Ovary (tissue), 9 donors: Measurements from ENCODE around the gene FSTL1. TPM values are rescaled to one million over a fixed set of nuclear protein-coding genes. Genes with fewer than 3 reads are reported as not detected.

Source experiments
- DNase-seq, 5 donors: peaks; one replicate each; pipeline ENCODE4 v3.0.0-alpha.2; 2019 to 2020
- H3K27ac ChIP-seq, 2 donors: fragments of 200-600 bp; one replicate each; pipeline versions ENCODE4 v1.5.1 to v1.8.0; 2019 to 2022
- H3K27me3 ChIP-seq: fragments of 200-600 bp; one replicate; pipeline ENCODE4 v1.8.0; 2022
- H3K36me3 ChIP-seq: fragments of 200-600 bp; sonication (generic); one replicate; pipeline ENCODE4 v1.5.1; 2019
- H3K4me1 ChIP-seq: one replicate; pipeline ENCODE4 v1.8.1; 2013; ENCODE audit warnings: mild to moderate bottlenecking, moderate library complexity; ENCODE audit not compliant: insufficient read depth
- H3K4me3 ChIP-seq: fragments of 200-600 bp; sonication (generic); one replicate; pipeline ENCODE4 v1.5.1; 2017
- H3K9me3 ChIP-seq, 2 donors: fragments of 200-600 bp in 1 of 2; sonication (generic) in 1 of 2; one replicate each; pipeline versions ENCODE4 v1.5.1 to v1.8.1; 2013 to 2019; ENCODE audit warnings: mild to moderate bottlenecking in 1 of 2, moderate library complexity in 1 of 2
- CTCF ChIP-seq, 3 donors: fragments of 450-650 bp in 2 of 3; fragments of 200-600 bp in 1 of 3; IDR thresholded peaks; one replicate each; pipeline versions ENCODE4 v1.5.1 to v1.8.0; 2016 to 2022; ENCODE audit warnings: antibody characterized with exemption in 3 of 3, mild to moderate bottlenecking in 1 of 3
- EP300 ChIP-seq: sonication (generic); formaldehyde crosslinking; IDR thresholded peaks from one replicate; pipeline ENCODE4 v1.6.1; 2017; ENCODE audit warnings: antibody characterized with exemption
- POLR2A ChIP-seq: fragments of 450-650 bp; IDR thresholded peaks from one replicate; pipeline ENCODE4 v1.6.1; 2017; ENCODE audit warnings: antibody characterized with exemption, mild to moderate bottlenecking, moderate library complexity
- WGBS, 3 donors: extraction: QIAGEN DNeasy Blood & Tissue Kit in 1 of 3; methylation state at CpG; one replicate each; pipeline versions ENCODE4 v1.1.5 to v1.1.7; 2013 to 2017; 5-methylcytosine and 5-hydroxymethylcytosine counted together
- intact Hi-C, 4 donors: fragments of 100-400 bp; cut with DNase I; formaldehyde crosslinking; loops; one replicate each; pipeline versions ENCODE4 v1.11.0 to v1.15.1; 2022 to 2023
- polyA plus RNA-seq, 2 donors: library from polyadenylated mRNA; stranded (reverse); fragments of 200-250 nt in 1 of 2; fragments of 350-450 nt in 1 of 2; fragmentation: Illumina TruSeq in 1 of 2; extraction: RNeasy Lipid Tissue Mini Kit (QIAGEN cat#74804) in 1 of 2; gene quantifications; one replicate each; pipeline ENCODE4 v1.2.3, GENCODE V29; 2013 to 2014
- total RNA-seq, 7 donors: library from RNA; depleted of rRNA in 2 of 7; stranded (reverse); fragments of >200 nt in 2 of 7; fragmentation: NEBNext Ultra II Directional in 3 of 7; extraction: Animal tissue kit (Norgen Biotek cat#: 25700) in 3 of 7; gene quantifications; one replicate each; pipeline versions ENCODE4 v1.1.0 to v1.2.4, GENCODE V29; 2016 to 2023
- donor health status: DM: no; HTN: no; CAD: no; lungs with moderate emphysema.
- donor health status: DM: no; HTN: no; CAD: no.
- donor health status: Bipolar disorder and iron deficiency.
- donor health status: DM: yes; HTN: yes; CAD: no.
- donor health status: DM: no; HTN: no; CAD: no.
- donor health status: DM: yes; HTN: yes; CAD: no.

The FSTL1 gene
- total and polyA plus RNA-seq, 9 donors = 98.0 to 357 (median 204) TPM

- intact Hi-C loops = no loop called here
- H3K27ac ChIP-seq = no peak overlapping the region
- no peaks in the 10 kb centered on the region for H3K27me3 ChIP-seq
- no peaks in the 10 kb centered on the region for H3K4me1 ChIP-seq
- 90 to 96% (median 95%) methylated on average over 3 of the region's 3 CpGs for WGBS, 3 donors
- H3K36me3 ChIP-seq = no peaks in the 10 kb centered on the region
- no peak overlapping the region for H3K4me3 ChIP-seq
- TF ChIP-seq CTCF (IDR thresholded peaks at IDR 0.05) = no peak
- no peak for TF ChIP-seq POLR2A
- TF ChIP-seq EP300 = no peak
- DNase-seq = no peak
- H3K9me3 ChIP-seq = no peaks in the 10 kb centered on the region
These were observed 23.3 kb upstream of the FSTL1 start for GRCh38 chr3:120473896-120474675.

- Histone ChIP-seq H3K27me3 (no peaks in the 10 kb centered on the region), H3K4me1 (no peaks in the 10 kb centered on the region), H3K27ac (no peak overlapping the region), H3K36me3 (no peaks in the 10 kb centered on the region), H3K9me3 (no peaks in the 10 kb centered on the region), H3K4me3 (no peak overlapping the region)
- no peak for DNase-seq
- intact Hi-C loops = no loop called here
- WGBS, 3 donors = 76 to 85% (median 79%) methylated on average over 2 of the region's 2 CpGs
- TF ChIP-seq CTCF (IDR thresholded peaks at IDR 0.05) (no peak), EP300 (no peak), POLR2A (no peak)
These were observed 22.6 kb upstream of the FSTL1 start for GRCh38 chr3:120473389-120473788.

GRCh38 chr3:120472121-120472844, 21.5 kb upstream of the FSTL1 start:
- no peak overlapping the region for H3K27ac ChIP-seq
- no peak for DNase-seq
- intact Hi-C loops = no loop called here
- no peaks in the 10 kb centered on the region for H3K4me1 ChIP-seq
- TF ChIP-seq EP300 (no peak), POLR2A (no peak), CTCF (IDR thresholded peaks at IDR 0.05) (no peak)
- WGBS, 3 donors = 50 to 53% (median 52%) methylated on average over 3 of the region's 3 CpGs
- H3K4me3 ChIP-seq = no peak overlapping the region
- no peaks in the 10 kb centered on the region for H3K36me3 ChIP-seq
- no peaks in the 10 kb centered on the region for H3K9me3 ChIP-seq
- no peaks in the 10 kb centered on the region for H3K27me3 ChIP-seq

GRCh38 chr3:120471643-120472042, 20.9 kb upstream of the FSTL1 start:
- H3K9me3 ChIP-seq = no peaks in the 10 kb centered on the region
- H3K27me3 ChIP-seq = no peaks in the 10 kb centered on the region
- H3K4me1 ChIP-seq = no peaks in the 10 kb centered on the region
- no peak for TF ChIP-seq EP300
- TF ChIP-seq POLR2A = no peak
- no peak for TF ChIP-seq CTCF (IDR thresholded peaks at IDR 0.05)
- WGBS, 3 donors = 15 to 57% (median 40%) methylated on average over 3 of the region's 3 CpGs
- no peaks in the 10 kb centered on the region for H3K36me3 ChIP-seq
- intact Hi-C loops = no loop called here
- H3K27ac ChIP-seq = no peak overlapping the region
- H3K4me3 ChIP-seq = no peak overlapping the region
- no peak for DNase-seq
